B cell (primary cell): Measurements from ENCODE around the gene BMP2K.

Experiments used
- CTCF ChIP-seq: fragments of 200-600 bp; IDR thresholded peaks from one replicate; pipeline ENCODE4 v1.8.0; 2022; ENCODE audit warnings: antibody characterized with exemption, mild to moderate bottlenecking
- EZH2 ChIP-seq: IDR thresholded peaks from 2 replicates; pipeline ENCODE4 v1.6.1; 2012; ENCODE audit warnings: borderline replicate concordance, low read depth, mild to moderate bottlenecking, moderate library complexity, low read length; ENCODE audit not compliant: insufficient read depth, poor library complexity, severe bottlenecking

GRCh38 chr4:78899302-78899701, 123.2 kb downstream of the BMP2K start:
- TF ChIP-seq CTCF (no peak), EZH2 (no peak)
